GM21825 (cell line): ENCODE measurements around the gene PTPN7.
"Not testable (repeated sequence)": the region's sequence is repeated elsewhere in the genome, so short reads cannot be mapped to it uniquely, and the experiment has no call there.

Source experiments
- ATAC-seq: cut with Tn5 transposase; IDR thresholded peaks from one replicate; pipeline ENCODE4 v1.9.1; 2021; ENCODE audit warnings: mild to moderate bottlenecking, moderate library complexity; ENCODE audit not compliant: unreplicated experiment

PTPN7 gene

GRCh38 chr1:202160377-202160940 lies at the start of gene PTPN7:
PTPN7 (minus strand) TSS chr1:202160602; CDS start chr1:202159402, 1,200 bp downstream.
- peak; percentile 38 for ATAC-seq

GRCh38 chr1:202208351-202208857 lies 48.0 kb upstream of the PTPN7 start:
- ATAC-seq, result no peak

GRCh38 chr1:202207292-202207691 lies 46.9 kb upstream of the PTPN7 start:
- ATAC-seq, result no peak

- no peak for ATAC-seq
These were observed 45.3 kb upstream of the PTPN7 start for GRCh38 chr1:202205523-202206190.

- ATAC-seq, result no peak
These were observed 43.7 kb upstream of the PTPN7 start for GRCh38 chr1:202204065-202204464.

GRCh38 chr1:202203238-202204039 lies 43.0 kb upstream of the PTPN7 start:
- no peak for ATAC-seq

GRCh38 chr1:202202500-202203168 lies 42.2 kb upstream of the PTPN7 start:
- no peak for ATAC-seq

- ATAC-seq, result no peak
These were observed 41.6 kb upstream of the PTPN7 start for GRCh38 chr1:202201971-202202370.

GRCh38 chr1:202201266-202201665 lies 40.9 kb upstream of the PTPN7 start:
- ATAC-seq, result no peak

GRCh38 chr1:202200669-202201068 lies 40.3 kb upstream of the PTPN7 start:
- ATAC-seq, result no peak

GRCh38 chr1:202200112-202200548 lies 39.7 kb upstream of the PTPN7 start:
- no peak for ATAC-seq

GRCh38 chr1:202199040-202199889 lies 38.9 kb upstream of the PTPN7 start:
- no peak for ATAC-seq

GRCh38 chr1:202198366-202198724 lies 37.9 kb upstream of the PTPN7 start:
- no peak for ATAC-seq

- ATAC-seq, result no peak
These were observed 37.4 kb upstream of the PTPN7 start for GRCh38 chr1:202197653-202198365.

GRCh38 chr1:202194328-202194648 lies 33.9 kb upstream of the PTPN7 start:
- no peak for ATAC-seq

- no peak for ATAC-seq
These were observed 33.4 kb upstream of the PTPN7 start, which contains the start of gene LGR6 for GRCh38 chr1:202193614-202194327. LGR6 (plus strand) TSS chr1:202193799; CDS start chr1:202193990, 191 bp downstream.

- ATAC-seq, result no peak
These were observed 32.6 kb upstream of the PTPN7 start for GRCh38 chr1:202192770-202193613.

GRCh38 chr1:202191391-202191790 lies 31.0 kb upstream of the PTPN7 start:
- ATAC-seq, result not testable (repeated sequence)
